GM10847 (cell line): ENCODE results near the gene ZDHHC16.

ENCODE experiments used
- POLR2A ChIP-seq: IDR thresholded peaks from 2 replicates; pipeline ENCODE4 v1.6.1; 2011; ENCODE audit not compliant: insufficient read length; ENCODE audit errors: extremely low read depth

ZDHHC16 gene

DNA sequence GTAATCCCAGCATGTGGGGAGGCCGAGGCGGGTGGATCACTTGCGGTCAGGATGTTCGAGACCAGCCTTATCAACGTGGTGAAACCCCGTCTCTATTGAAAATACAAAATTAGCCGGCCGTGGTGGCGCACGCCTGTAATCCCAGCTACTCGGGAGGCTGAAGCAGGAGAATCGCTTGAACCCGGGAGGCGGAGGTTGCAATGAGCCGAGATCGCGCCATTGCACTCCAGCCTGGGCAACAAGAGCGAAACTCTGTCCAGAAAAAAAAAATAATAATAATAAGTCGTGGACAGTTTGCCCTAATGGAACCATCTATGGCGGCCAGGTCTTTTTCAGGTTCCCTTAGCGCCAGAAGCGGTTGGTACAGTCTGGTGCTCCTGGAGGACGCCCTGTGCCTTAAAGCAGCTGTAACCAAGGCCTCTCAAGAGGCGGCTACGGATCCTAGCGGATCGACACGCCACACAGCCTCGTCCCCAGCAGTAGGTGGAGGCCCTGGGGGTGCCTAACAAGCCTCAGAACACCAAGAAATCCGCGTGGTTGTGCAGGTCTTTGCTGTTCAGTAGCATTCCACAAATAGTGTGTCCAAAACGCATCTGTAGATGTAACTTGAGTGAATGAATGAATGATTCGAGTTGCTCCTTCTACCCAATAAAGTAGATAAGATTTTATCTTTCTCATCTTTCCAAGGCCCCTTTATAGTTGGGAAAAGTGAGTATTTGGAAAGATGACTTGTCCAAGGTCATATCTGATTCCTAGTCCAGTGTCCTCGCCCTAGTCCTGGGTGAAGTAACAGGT, 19.0 kb upstream of the ZDHHC16 start:
- TF ChIP-seq POLR2A, result no peak

DNA sequence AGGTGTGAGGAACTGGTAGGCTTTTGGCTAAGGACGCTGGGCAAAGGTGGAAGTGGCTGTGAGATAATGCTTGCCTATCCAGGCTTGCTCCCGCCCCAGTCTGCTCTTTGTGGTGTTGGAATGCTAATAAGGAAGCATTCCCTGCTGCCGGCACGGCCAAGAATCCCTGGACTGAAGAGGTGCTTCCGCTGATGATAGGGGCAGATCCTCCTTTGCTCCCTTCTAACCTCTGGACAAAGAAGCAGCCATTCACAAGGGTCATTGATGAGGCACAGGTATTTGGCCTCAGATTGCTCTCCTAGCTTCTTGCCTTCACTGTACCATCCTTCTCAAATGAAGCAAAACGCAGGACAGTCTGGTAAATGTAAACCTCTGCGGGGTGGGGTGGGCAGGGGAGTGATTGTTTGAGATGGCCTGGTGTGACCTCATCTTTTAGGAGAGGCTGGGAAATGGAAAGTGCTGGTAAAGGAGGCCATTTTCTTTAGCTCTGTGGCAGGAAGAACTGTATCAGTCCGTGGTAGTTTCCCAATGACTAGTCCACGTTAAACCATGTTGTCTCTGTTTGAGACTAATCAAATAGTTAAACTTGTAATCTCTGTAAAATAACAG, 18.3 kb upstream of the ZDHHC16 start:
- no peak for TF ChIP-seq POLR2A

DNA sequence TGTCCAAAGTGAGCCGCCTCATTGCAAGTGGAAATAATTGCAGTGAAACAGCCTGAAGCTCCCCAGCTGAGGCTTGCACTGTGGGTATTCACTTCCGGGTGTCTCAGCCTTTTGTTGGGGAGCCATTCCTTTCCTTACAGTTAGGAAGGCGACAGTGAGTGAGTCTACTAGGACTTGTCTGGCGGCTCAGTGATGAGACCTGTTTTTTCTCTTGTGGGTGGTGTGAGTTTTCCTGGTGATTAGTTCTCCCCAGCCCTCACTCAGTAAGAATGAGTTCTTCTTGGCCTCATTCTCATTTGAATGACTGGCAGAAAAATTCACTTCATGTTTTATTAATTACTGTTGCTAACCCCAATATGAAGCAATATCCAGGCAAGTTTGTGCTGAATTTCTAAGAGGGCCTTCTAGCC, 17.4 kb upstream of the ZDHHC16 start:
- no peak for TF ChIP-seq POLR2A

DNA sequence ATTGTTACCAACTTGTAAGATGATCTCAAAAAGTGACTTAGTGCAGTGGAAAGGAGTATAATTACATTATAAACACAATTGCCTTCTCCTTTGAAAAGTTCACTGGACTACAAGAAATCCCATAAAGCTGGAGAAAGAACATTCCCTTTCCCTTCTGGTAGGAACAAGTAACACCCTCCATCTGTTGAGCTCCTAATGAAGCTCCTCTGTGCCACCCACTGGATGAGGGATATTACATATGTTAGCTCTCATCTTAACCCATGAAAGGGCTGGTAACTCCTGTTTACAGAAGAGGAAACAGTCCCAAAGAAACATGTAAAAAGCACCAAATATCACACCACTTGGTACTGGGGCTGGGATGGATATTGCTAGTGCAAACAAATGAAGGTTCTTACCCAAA, 11.9 kb upstream of the ZDHHC16 start:
- no peak for TF ChIP-seq POLR2A

DNA sequence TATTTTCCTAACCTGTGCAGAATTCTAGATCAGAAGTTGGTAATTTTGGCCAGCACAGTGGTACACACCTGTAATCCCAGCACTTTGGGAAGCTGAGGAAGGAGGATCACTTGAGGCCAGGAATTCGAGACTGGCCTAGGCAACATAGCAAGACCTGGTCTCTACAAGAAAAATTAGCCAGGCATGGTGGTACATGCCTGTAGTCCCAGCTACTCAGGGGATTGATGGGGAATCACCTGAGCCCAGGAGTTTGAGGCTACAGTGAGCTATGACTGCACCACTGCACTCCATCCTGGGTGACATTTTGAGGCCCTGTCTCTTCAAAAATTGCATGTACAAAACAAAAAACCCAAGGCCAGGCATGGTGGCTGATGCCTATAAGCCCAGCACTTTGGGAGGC, 11.4 kb upstream of the ZDHHC16 start:
- TF ChIP-seq POLR2A, result no peak

DNA sequence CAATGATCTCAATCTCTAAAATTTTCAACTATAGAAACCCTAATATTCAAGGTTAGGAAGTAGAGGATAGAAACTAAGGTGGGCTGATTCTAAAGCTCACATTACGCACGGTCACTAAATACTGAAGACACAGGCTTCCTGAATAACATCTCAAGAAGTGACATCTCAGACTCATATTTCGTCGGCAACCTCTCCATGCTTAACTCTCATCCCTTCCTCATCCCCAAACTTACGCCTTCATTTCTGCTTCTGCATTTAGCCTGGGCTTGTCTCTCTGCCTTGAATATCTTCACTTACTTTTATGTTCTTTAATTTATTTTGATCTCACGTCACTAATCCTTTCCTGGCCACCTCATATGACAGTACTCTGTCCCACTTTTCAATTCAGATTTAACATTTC, 10.8 kb upstream of the ZDHHC16 start:
- TF ChIP-seq POLR2A, result no peak

DNA sequence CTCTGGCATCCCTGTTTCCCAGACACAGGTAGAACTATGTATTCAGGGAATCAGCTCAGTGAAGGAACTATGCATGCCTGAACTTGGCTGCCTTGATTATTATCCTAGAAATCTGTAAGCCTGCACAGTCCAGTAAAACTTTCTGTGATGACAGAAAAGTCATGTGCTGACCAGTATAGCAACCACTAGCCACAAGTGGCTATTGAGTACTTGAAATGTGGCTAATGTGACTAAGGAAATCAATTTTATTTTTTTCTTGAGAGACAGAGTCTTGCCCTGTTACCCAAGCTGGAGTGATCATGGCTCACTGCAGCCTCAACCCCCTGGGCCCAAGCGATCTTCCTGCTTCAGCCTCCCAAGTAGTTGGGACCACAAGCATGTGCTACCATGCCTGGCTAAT, 3.7 kb upstream of the ZDHHC16 start:
- TF ChIP-seq POLR2A, result no peak

DNA sequence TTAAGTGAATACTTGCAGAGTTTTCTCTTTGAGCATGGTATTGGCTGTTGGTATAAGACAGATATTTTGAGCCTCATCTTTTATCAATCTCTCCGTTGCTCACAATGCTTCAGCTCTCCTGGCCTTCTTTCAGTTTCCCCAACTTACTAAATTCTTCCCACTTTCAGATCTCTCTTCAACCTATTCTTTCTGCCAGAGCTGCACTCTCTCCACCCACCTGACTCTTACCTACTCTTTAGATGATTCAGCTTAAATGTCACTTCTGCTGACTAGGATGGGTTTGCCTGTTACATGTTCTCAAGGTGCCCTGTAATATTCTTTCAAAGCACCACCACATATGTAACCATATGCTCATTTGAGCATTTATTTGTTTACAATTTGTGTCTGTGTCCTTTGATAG, 1.8 kb upstream of the ZDHHC16 start:
- TF ChIP-seq POLR2A, result no peak

DNA sequence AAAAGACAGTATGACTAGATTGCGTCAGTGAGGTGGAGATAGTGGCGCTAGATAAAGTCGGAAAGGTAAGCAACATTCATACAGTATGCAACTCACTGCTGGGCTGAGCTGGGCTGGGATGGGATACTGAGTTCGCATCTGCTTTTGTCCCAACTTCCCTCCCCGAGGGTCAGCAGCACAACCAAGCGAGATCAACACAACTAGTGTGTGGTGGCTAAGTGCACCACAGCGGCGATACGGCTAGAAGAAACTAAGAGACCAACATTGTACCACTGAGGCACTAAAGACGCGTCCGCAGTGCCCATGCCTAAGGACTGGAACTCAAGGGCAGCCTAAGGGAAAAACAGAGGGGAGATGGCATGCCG, 636 bp upstream of the ZDHHC16 start:
- no peak for TF ChIP-seq POLR2A

DNA sequence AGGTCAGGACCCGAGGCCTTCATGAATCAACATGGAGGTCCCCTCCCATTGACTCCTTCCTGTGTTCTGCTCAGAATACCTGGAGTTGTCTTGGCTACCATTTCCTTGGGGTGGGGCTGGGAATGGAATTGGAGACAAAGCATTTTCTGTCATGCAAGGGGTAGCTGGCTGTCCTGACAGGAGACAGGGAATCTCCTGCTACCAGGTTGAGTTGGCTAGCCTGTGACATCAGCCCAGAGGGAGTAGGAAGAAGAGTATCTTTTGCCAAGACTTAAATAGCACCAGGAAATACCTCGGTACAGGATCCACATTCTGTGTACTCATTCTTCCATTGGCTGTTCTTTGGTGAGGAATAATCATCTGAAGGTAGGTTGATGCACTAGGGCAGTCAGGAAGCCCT, 4.9 kb downstream of the ZDHHC16 start:
- TF ChIP-seq POLR2A, result no peak

DNA sequence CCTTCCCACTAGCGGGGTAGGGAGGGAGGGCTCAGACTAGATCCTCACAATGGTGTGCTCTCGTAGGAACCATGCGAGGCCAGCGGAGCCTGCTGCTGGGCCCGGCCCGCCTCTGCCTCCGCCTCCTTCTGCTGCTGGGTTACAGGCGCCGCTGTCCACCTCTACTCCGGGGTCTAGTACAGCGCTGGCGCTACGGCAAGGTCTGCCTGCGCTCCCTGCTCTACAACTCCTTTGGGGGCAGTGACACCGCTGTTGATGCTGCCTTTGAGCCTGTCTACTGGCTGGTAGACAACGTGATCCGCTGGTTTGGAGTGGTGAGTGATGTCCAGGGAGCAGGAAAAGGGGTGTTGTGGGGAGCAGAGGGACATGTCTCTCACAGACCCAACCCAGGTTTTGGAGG, 5.6 kb downstream of the ZDHHC16 start:
- TF ChIP-seq POLR2A, result no peak

DNA sequence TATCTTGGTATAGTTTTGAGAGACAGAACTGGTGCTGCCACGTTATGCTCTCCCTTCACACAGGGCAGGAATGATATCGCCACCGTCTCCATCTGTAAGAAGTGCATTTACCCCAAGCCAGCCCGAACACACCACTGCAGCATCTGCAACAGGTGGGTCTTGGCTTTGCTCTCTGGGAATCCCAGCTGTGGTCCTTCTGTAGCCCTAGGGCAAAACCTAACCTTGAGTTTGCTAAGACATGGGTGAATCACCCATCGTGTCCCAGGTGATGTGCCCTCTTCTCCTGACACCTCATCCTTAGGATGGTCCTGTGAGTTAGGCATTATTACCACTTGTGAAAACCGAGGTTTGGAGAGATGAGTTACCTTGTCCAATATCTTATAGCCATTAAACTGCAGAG, 6.4 kb downstream of the ZDHHC16 start:
- no peak for TF ChIP-seq POLR2A

DNA sequence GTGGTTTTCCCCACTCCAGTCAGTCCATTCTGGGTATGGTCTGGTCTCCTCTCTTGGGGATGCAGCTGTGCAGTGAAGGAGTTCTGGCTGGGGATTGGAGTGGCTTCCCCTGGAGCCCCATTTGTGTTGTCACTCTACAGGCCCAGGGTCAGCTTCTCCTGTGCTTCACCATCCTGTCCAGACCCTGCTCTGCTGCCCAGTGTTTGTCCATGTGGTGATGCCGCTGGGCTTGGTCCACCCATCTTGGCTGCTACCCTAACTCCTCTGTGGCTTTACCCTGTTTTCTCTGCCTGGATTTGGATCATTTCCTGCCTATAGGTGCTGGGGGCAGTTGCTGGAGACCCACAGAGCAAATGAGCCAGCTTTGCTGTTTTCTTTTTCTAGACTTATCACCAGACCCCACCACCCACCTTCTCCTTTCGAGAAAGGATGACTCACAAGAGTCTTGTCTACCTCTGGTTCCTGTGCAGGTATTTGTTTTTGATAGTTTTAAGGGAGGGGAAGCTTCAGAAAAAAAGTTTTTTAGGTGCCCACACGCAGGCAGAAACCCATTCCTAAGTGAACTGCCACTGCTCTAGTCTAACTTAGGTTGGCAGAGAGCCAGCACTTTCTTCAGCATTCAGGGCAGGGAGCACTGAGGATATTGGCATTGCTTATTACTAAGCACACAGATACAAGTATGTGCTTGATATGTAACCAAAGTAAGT, 8.5 kb downstream of the ZDHHC16 start:
- TF ChIP-seq POLR2A, result no peak

DNA sequence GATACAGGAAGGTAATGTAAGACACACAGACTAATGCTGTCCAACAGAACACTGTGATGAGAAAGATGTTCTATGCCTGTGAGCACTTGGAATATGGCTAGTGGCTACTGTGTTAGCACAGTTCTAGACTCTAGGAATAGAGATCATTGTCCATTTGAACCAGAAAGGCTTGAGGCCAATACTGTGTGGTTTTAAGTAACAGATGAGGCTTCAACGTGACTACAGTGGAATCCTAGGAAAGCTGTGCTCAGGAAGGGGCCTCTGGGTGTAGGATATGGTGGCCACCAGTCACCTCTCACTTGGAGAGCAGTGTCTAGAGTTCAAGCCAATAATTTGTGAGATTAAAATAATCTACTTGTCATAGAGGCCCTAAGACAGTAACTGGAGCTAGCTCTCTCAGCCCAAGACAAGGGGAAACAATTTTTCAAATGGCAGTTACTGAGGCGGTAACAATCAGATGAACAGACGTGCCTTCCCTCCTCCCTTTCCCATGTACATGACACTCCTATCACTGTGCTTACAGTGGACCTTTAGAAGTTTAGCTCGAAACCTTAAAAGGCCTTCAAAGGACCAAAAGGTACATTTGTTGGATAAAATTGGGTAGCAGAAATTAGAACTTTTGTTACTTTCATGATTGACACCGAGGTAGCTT, 10.2 kb downstream of the ZDHHC16 start:
- no peak for TF ChIP-seq POLR2A

DNA sequence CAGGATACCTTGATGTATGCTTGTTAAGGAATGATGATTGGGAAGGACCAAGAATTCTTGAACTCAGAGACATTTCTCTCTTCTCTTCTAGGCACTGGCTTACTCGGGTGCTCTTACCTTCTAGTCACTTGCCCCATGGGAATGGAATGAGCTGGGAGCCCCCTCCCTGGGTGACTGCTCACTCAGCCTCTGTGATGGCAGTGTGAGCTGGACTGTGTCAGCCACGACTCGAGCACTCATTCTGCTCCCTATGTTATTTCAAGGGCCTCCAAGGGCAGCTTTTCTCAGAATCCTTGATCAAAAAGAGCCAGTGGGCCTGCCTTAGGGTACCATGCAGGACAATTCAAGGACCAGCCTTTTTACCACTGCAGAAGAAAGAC, 10.7 kb downstream of the ZDHHC16 start:
- TF ChIP-seq POLR2A, result no peak

DNA sequence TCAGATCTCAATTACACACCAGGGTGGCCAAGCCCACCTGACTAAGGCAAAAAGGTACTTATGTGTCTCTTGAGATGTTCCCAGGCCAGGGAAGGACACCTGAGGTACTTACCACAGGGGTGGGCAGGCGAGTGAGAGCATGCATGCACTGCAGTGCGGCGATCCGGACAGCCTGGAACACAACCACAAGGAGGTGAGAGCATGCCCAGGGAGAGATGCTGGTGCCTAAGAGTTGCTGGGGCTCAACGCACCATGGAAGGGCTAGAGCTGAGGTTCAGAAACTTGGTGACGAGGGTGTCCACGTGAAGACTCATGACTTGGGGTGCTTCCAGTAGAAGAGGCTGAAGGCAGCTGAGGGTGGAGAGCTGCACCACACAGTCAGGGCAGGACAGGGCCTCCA, 13.1 kb downstream of the ZDHHC16 start:
- TF ChIP-seq POLR2A, result no peak

DNA sequence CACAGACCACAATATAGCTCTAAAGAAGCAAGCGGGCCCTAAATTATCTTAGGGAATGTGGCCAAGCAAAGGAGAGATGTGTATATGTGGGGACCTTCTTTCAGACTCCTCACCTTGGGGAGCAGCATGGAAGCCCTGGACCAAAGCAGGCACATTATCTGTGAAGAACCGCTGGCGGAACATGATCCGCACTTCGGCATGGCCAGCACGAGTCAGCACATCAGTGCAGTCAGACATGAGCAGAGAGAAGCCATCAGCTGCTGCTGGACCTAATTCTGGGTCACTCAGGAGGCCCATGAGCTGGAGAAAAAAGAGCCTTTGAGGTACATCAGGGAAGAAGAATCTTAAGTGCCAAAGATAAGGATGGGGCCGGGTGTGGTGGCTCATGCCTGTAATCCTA, 14.0 kb downstream of the ZDHHC16 start:
- TF ChIP-seq POLR2A, result no peak

DNA sequence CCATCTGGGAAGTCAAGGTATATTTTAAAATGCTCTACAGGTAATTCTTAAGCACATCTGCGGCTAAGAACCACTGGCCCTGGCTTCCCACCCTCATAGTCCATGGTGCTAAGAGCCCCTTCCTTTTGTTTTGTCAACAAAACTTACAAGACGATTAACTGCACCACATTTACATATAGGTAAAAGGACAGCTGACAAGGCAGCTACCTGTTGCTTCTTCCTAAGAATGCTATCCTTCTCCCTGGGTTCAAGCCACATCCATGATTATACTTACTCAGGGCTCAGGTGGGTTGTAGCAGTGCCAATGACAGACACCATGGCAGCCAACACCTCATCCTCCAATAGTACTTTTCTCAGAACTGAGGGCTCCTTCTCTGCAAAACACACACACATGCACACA, 16.3 kb downstream of the ZDHHC16 start:
- TF ChIP-seq POLR2A, result no peak
